ENCODE results near the gene AOAH.

- TF ChIP-seq CTCF (IDR thresholded peaks at IDR 0.05): no peak
- no peak for TF ChIP-seq EZH2 (IDR thresholded peaks at IDR 0.05)
- TF ChIP-seq EZH2phosphoT487 (IDR thresholded peaks at IDR 0.05): no peak
Measured at GRCh38 chr7:36710186-36710791, 14.0 kb downstream of the AOAH start.

Measured in neural progenitor cell (in vitro differentiated cells).